Measurements from ENCODE around the gene TDRD7. TPM values are rescaled to one million over a fixed set of nuclear protein-coding genes. Genes with fewer than 3 reads are reported as not detected.

The TDRD7 gene
- total and polyA plus RNA-seq, 2 experiments from 2014 or later = 10.4 to 18.2 TPM

DNA sequence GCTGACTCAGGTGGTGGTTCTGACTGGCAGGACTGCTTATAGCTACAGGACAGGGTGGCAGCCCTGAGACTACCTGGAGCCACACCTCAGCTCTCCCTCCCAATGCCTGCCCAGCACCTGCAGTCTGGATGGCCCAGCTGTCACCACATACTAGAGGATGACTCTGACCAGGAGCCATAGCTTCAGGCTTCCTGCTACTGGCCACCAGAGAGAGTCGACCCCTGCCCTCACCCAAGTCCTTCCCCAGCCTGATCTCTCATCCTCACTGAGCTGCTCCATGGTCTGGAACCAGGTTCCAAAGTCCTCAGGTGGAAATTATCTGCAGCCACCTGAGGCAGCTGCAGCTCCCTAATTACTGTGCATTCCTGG is 25.6 kb upstream of the TDRD7 start:
- Histone ChIP-seq H3K9me3 (ENCODE audit: low read depth) (no peaks in the 10 kb centered on the region), H3K9me2 (replicated peaks; ENCODE audit: insufficient read depth) (no peaks in the 10 kb centered on the region), H3K27me3 (no peaks in the 10 kb centered on the region), H2AFZ (no peak overlapping the region), H3K4me2 (no peak overlapping the region), H4K20me1 (ENCODE audit: insufficient read depth, poor library complexity, severe bottlenecking) (no peaks in the 10 kb centered on the region), H3K4me1 (ENCODE audit: insufficient read depth) (peaks cover 27% of the 10 kb centered on the region), H3K36me3 (replicated peaks; ENCODE audit: insufficient read depth, low read depth) (no peaks in the 10 kb centered on the region), H3K79me2 (no peaks in the 10 kb centered on the region), H3K27ac (no peak overlapping the region), H3K4me3 (no peak overlapping the region)
- TF ChIP-seq EZH2 (IDR thresholded peaks at IDR 0.05; ENCODE audit: borderline replicate concordance) = no peak
- TF ChIP-seq EZH2phosphoT487 (IDR thresholded peaks at IDR 0.05; ENCODE audit: low read depth, severe bottlenecking, unreplicated experiment) = no peak
- TF ChIP-seq, protein P1, sequence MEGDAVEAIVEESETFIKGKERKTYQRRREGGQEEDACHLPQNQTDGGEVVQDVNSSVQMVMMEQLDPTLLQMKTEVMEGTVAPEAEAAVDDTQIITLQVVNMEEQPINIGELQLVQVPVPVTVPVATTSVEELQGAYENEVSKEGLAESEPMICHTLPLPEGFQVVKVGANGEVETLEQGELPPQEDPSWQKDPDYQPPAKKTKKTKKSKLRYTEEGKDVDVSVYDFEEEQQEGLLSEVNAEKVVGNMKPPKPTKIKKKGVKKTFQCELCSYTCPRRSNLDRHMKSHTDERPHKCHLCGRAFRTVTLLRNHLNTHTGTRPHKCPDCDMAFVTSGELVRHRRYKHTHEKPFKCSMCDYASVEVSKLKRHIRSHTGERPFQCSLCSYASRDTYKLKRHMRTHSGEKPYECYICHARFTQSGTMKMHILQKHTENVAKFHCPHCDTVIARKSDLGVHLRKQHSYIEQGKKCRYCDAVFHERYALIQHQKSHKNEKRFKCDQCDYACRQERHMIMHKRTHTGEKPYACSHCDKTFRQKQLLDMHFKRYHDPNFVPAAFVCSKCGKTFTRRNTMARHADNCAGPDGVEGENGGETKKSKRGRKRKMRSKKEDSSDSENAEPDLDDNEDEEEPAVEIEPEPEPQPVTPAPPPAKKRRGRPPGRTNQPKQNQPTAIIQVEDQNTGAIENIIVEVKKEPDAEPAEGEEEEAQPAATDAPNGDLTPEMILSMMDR (IDR thresholded peaks at IDR 0.05; ENCODE audit: poor library complexity) = no peak
- DNase-seq (ENCODE audit: low spot score) = peak; percentile 28
- 54% methylated on average over 1 of the region's 1 CpG for WGBS (ENCODE audit: low lambda C conversion rate, missing lambda C conversion rate)

GRCh38 chr9:97386733-97387503 is 25.0 kb upstream of the TDRD7 start:
- peak overlapping the region; percentile 61 for H3K4me2 ChIP-seq
- H4K20me1 ChIP-seq (ENCODE audit: insufficient read depth, poor library complexity, severe bottlenecking) = no peaks in the 10 kb centered on the region
- DNase-seq (ENCODE audit: low spot score) = peak; percentile 83
- no peaks in the 10 kb centered on the region for H3K36me3 ChIP-seq (replicated peaks; ENCODE audit: insufficient read depth, low read depth)
- H3K27ac ChIP-seq = no peak overlapping the region
- no peak overlapping the region for H2AFZ ChIP-seq
- TF ChIP-seq EZH2phosphoT487 (IDR thresholded peaks at IDR 0.05; ENCODE audit: low read depth, severe bottlenecking, unreplicated experiment) (no peak), EZH2 (IDR thresholded peaks at IDR 0.05; ENCODE audit: borderline replicate concordance) (no peak)
- TF ChIP-seq, protein P1 (IDR thresholded peaks at IDR 0.05; ENCODE audit: poor library complexity) = peak; percentile 97
- 29% methylated on average over 30 of the region's 30 CpGs for WGBS (ENCODE audit: low lambda C conversion rate, missing lambda C conversion rate)
- H3K4me3 ChIP-seq = no peak overlapping the region
- H3K9me3 ChIP-seq (ENCODE audit: low read depth) = no peaks in the 10 kb centered on the region
- no peaks in the 10 kb centered on the region for H3K27me3 ChIP-seq
- no peaks in the 10 kb centered on the region for H3K9me2 ChIP-seq (replicated peaks; ENCODE audit: insufficient read depth)
- peaks cover 22% of the 10 kb centered on the region for H3K4me1 ChIP-seq (ENCODE audit: insufficient read depth)
- no peaks in the 10 kb centered on the region for H3K79me2 ChIP-seq

DNA sequence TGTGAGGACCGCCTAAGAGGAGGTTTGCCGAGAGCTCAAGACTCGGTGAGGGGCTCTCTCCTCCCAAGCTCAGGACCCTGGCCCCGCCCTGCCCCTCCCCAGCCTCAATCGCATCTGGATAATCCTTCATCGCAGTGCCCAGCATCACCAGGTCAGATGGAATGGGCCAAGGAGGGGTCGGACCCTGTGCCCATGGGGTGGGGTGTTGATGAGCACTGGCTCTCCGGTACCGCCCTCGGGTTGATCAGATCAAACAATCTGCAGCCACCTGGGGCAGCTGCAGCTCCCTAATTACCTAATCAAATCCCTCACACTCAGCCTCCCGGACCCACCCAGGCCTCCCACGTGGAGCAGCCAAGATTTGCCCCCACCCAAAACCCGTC is 24.4 kb upstream of the TDRD7 start:
- Histone ChIP-seq H3K4me1 (ENCODE audit: insufficient read depth) (peaks cover 22% of the 10 kb centered on the region), H3K36me3 (replicated peaks; ENCODE audit: insufficient read depth, low read depth) (no peaks in the 10 kb centered on the region), H3K79me2 (no peaks in the 10 kb centered on the region), H3K27ac (no peak overlapping the region), H3K4me3 (no peak overlapping the region), H2AFZ (no peak overlapping the region), H4K20me1 (ENCODE audit: insufficient read depth, poor library complexity, severe bottlenecking) (no peaks in the 10 kb centered on the region), H3K9me3 (ENCODE audit: low read depth) (no peaks in the 10 kb centered on the region), H3K4me2 (peak overlapping the region; percentile 61), H3K9me2 (replicated peaks; ENCODE audit: insufficient read depth) (no peaks in the 10 kb centered on the region), H3K27me3 (no peaks in the 10 kb centered on the region)
- TF ChIP-seq EZH2phosphoT487 (IDR thresholded peaks at IDR 0.05; ENCODE audit: low read depth, severe bottlenecking, unreplicated experiment) (no peak), EZH2 (IDR thresholded peaks at IDR 0.05; ENCODE audit: borderline replicate concordance) (no peak)
- TF ChIP-seq, protein P1 (IDR thresholded peaks at IDR 0.05; ENCODE audit: poor library complexity) = no peak
- no peak for DNase-seq (ENCODE audit: low spot score)
- 69% methylated on average over 11 of the region's 13 CpGs for WGBS (ENCODE audit: low lambda C conversion rate, missing lambda C conversion rate)

All from hepatocyte (in vitro differentiated cells).